Measurements from ENCODE around the gene NAA60. TPM values are rescaled to one million over a fixed set of nuclear protein-coding genes. Genes with fewer than 3 reads are reported as not detected.

NAA60 gene
- total RNA-seq, 2 experiments from 2014 or later: 24.6 TPM

DNA sequence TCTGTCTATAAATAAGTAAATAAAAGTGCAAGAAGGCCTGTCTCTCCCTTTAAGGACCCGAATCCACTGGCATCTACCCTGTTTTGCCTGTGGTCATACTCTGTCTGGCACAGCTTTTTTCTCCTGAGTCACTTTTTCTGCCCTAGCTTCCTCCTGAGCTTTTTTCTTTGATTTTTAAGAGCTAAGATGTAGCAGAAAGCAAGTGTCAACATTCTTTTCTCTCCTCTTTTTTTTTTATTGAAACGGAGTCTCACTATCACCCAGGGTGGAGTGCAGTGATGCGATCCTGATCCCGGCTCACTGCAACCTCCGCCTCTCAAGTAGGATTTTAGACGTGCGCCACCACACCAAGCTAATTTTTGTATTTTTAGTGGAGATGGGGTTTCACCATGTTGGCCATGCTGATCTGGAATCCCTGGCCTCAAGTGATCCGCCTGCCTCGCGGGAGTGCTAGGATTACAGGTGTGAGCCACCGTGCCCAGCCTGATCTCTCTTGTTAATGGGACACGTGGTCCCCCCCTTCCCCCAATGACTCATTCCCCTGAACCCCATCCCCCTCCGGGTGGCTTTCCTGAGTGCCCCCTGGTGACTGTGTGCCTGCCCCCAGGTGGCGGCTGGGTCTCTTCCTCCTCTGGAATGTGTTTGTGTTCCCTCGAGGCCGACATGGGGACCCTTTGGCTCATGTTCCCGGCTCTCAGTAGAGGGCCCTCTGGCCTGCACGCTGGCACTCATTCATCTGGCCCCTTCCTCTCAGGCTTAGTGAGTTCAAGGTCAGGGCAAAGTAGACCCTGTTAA lies 37.6 kb downstream of the NAA60 start:
- ChIA-PET CTCF (no interaction called here), POLR2A (no interaction called here)
- DNase-seq (no peak), ATAC-seq (no peak)
- TF ChIP-seq, protein P1, sequence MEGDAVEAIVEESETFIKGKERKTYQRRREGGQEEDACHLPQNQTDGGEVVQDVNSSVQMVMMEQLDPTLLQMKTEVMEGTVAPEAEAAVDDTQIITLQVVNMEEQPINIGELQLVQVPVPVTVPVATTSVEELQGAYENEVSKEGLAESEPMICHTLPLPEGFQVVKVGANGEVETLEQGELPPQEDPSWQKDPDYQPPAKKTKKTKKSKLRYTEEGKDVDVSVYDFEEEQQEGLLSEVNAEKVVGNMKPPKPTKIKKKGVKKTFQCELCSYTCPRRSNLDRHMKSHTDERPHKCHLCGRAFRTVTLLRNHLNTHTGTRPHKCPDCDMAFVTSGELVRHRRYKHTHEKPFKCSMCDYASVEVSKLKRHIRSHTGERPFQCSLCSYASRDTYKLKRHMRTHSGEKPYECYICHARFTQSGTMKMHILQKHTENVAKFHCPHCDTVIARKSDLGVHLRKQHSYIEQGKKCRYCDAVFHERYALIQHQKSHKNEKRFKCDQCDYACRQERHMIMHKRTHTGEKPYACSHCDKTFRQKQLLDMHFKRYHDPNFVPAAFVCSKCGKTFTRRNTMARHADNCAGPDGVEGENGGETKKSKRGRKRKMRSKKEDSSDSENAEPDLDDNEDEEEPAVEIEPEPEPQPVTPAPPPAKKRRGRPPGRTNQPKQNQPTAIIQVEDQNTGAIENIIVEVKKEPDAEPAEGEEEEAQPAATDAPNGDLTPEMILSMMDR (IDR thresholded peaks at IDR 0.05): no peak
- H3K27ac Mint-ChIP-seq: peak overlapping the region; percentile 58
- peaks cover 13% of the 10 kb centered on the region for H3K4me1 Mint-ChIP-seq (ENCODE audit: low read depth)
- H3K4me3 Mint-ChIP-seq: no peak overlapping the region
- intact Hi-C loops (cut with micrococcal nuclease): no loop called here
- peaks cover 31% of the 10 kb centered on the region for H3K36me3 Mint-ChIP-seq (ENCODE audit: low read depth)
- H3K27me3 Mint-ChIP-seq: no peaks in the 10 kb centered on the region
- no peaks in the 10 kb centered on the region for H3K9me3 Mint-ChIP-seq

DNA sequence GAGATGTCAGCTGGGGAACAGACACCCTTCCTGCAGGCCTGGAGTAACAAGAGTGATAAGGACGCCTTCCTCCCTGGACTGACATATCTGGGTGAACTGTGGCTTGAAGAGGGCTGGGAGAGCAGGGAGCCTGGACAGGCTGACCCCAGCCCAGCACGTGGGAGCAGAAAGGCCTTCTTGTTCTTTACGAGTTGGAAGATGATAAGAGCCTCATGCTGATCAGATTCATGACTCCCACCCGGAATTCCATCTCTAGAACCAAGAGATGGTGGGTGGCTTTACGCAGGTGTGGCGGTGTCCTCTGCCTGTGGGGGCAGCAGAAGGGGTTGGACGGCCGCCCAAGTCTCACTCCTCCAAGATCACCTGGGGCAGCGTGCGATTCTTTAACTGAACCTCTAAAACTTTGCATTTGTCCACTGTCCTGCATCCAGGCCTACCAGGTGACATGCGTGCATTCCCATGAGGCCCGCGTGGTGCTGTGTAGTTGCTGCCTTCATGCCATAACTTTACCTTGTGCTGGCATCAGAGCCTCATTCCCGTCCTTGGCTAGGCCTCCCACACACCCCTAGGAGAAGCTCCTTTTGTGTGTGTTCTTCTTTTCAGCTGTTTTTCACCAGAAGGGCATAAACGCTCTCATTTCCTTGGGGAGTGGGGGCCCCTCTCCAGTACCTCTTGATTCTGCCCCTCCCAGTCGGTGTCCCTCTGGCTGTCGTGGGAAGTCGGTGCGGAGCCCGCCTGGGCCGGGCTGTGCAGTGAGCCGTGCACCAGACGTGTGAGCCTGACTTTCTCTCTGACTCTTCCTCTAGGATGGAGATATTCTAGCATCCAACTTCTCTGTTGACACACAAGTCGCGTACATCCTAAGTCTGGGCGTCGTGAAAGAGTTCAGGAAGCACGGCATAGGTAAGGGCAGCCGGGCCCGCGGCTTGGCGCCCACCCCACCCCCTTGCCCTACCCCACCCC lies 38.5 kb downstream of the NAA60 start:
- CTCF ChIA-PET: no interaction called here
- ATAC-seq (no peak), DNase-seq (no peak)
- peaks cover 31% of the 10 kb centered on the region for H3K36me3 Mint-ChIP-seq (ENCODE audit: low read depth)
- H3K27me3 Mint-ChIP-seq: no peaks in the 10 kb centered on the region
- no peak overlapping the region for H3K4me3 Mint-ChIP-seq
- H3K27ac Mint-ChIP-seq: peak overlapping the region; percentile 38
- peaks cover 13% of the 10 kb centered on the region for H3K4me1 Mint-ChIP-seq (ENCODE audit: low read depth)
- TF ChIP-seq, protein P1 (IDR thresholded peaks at IDR 0.05): no peak
- intact Hi-C loops (cut with micrococcal nuclease): no loop called here
- no peaks in the 10 kb centered on the region for H3K9me3 Mint-ChIP-seq
- POLR2A ChIA-PET: no interaction called here

DNA sequence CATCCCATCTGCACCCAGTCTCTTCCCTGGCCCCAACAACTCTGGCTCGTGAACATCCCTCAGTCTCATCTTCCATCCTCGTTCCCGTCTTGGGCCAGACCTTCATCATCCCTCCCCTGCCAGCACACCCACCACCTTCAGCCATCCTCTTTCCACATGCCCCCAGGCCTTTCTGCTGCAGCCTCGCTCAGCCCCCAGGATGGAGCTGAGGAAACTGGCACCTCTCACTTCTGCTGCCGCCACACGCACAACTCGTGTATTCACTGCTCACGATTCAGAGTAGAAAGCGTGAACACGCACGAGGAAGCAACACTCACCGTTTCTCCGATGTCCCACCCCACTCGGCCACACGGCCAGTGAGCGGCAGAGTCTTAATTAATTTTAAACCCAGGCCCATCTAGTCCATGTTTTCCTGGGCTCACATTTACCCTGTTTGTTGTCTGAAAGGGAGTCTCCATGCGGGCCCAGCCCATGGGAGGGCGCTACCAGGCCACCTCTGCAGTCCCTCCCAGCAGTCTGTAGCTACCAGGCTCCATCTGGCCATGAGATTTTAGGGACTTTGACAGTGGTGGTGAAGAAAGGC lies 39.3 kb downstream of the NAA60 start:
- H3K27ac Mint-ChIP-seq: peak overlapping the region; percentile 16
- H3K36me3 Mint-ChIP-seq (ENCODE audit: low read depth): peaks cover 31% of the 10 kb centered on the region
- no peak overlapping the region for H3K4me3 Mint-ChIP-seq
- TF ChIP-seq, protein P1 (IDR thresholded peaks at IDR 0.05): no peak
- ATAC-seq (no peak), DNase-seq (no peak)
- CTCF ChIA-PET: no interaction called here
- no peaks in the 10 kb centered on the region for H3K9me3 Mint-ChIP-seq
- intact Hi-C loops (cut with micrococcal nuclease): no loop called here
- no peaks in the 10 kb centered on the region for H3K27me3 Mint-ChIP-seq
- POLR2A ChIA-PET: no interaction called here
- peaks cover 13% of the 10 kb centered on the region for H3K4me1 Mint-ChIP-seq (ENCODE audit: low read depth)

DNA sequence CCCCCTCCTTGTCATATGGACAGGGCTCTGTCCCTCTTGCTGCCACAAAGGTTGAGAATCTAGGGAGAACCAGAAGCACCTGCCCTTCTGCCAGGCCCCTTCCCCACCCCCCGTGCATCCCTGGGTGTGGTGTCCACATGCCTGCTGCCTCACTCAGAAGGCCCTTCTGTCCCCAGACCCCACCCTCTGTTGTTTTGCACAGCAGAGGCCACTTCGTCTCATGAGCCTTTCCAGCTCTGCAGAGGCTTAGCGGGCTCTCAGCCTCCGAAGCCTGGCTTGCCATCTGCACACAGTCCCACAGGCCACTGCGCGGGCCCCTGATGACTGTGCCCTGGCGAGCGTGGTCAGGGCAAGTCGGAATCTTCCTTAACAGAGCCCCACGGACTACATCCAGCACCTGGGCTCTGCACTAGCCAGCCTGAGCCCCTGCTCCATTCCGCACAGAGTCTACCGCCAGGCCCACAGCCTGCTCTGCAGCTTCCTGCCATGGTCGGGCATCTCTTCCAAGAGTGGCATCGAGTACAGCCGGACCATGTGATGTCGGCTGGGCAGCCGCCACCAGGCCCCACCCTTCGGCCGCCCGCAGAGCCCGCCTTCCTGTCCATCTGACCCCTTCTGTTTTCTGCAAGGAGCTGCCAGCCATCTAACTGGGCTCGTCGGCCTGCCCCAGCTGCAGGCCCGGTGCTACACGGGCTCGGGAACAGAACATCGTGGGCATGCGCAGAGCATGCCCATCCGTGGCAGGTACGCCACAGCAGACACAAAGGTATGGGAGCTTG lies 41.0 kb downstream of the NAA60 start:
- ATAC-seq (no peak), DNase-seq (no peak)
- intact Hi-C loops (cut with micrococcal nuclease): no loop called here
- Mint-ChIP-seq H3K4me3 (no peak overlapping the region), H3K4me1 (ENCODE audit: low read depth) (peaks cover 8% of the 10 kb centered on the region), H3K9me3 (no peaks in the 10 kb centered on the region), H3K36me3 (ENCODE audit: low read depth) (peaks cover 23% of the 10 kb centered on the region), H3K27me3 (no peaks in the 10 kb centered on the region), H3K27ac (no peak overlapping the region)
- POLR2A ChIA-PET: interaction anchor here (0.9 kb wide), 1 partner anchor 15 kb away, joined by 3 read pairs; no protein-coding TSS in a partner anchor
- CTCF ChIA-PET: no interaction called here
- TF ChIP-seq, protein P1 (IDR thresholded peaks at IDR 0.05): no peak
